CD14-positive monocyte (primary cell): Measurements from ENCODE around the gene JARID2. TPM values are rescaled to one million over a fixed set of nuclear protein-coding genes. Genes with fewer than 3 reads are reported as not detected.

Experiments
- DNase-seq, 3 donors: peaks; one replicate each; pipeline ENCODE4 v3.0.0-alpha.2; 2011 to 2022
- H2AFZ ChIP-seq: 2 replicates; pipeline ENCODE4 v1.6.0; 2012; ENCODE audit warnings: mild to moderate bottlenecking, low read depth, low read length, inconsistent platforms; ENCODE audit not compliant: insufficient read depth, poor library complexity, severe bottlenecking
- H3K27ac ChIP-seq, 2 donors: 1 replicate in 1 of 2; 2 replicates in 1 of 2; pipeline ENCODE4 v1.5.1; 2012 to 2013; ENCODE audit warnings: low read length in 2 of 2, control low read depth in 1 of 2, inconsistent platforms in 1 of 2, low read depth in 1 of 2, mild to moderate bottlenecking in 1 of 2
- H3K27me3 ChIP-seq, 2 donors: one replicate each; pipeline versions ENCODE4 v1.6.0 to v1.6.1; 2011 to 2013; ENCODE audit warnings: low read length in 2 of 2; ENCODE audit not compliant: control insufficient read depth in 2 of 2, insufficient read depth in 2 of 2
- H3K36me3 ChIP-seq, 2 donors: replicated peaks in 1 of 2; 1 replicate in 1 of 2; 2 replicates in 1 of 2; pipeline versions ENCODE4 v1.5.1 to v1.6.1; 2012 to 2013; ENCODE audit warnings: low read length in 2 of 2, control low read depth in 1 of 2, inconsistent platforms in 1 of 2, mild to moderate bottlenecking in 1 of 2; ENCODE audit not compliant: insufficient read depth in 2 of 2, control insufficient read depth in 1 of 2
- H3K4me1 ChIP-seq, 2 donors: 1 replicate in 1 of 2; 2 replicates in 1 of 2; pipeline versions ENCODE4 v1.5.1 to v1.6.1; 2012 to 2013; ENCODE audit warnings: low read length in 2 of 2, control low read depth in 1 of 2, inconsistent platforms in 1 of 2, mild to moderate bottlenecking in 1 of 2, moderate library complexity in 1 of 2; ENCODE audit not compliant: insufficient read depth in 2 of 2, control insufficient read depth in 1 of 2
- H3K4me2 ChIP-seq: replicated peaks from 2 replicates; pipeline ENCODE3; 2012; ENCODE audit warnings: low read length, moderate library complexity, mild to moderate bottlenecking; ENCODE audit not compliant: poor library complexity, severe bottlenecking; ENCODE audit errors: extremely low read depth
- H3K4me3 ChIP-seq, 3 experiments: fragments of 200-600 bp in 1 of 3; sonication (generic) in 1 of 3; replicated peaks in 1 of 3; 1 replicate in 2 of 3; 2 replicates in 1 of 3; pipeline ENCODE4 v1.5.1; 2011 to 2013; ENCODE audit warnings: low read length in 3 of 3, mild to moderate bottlenecking in 3 of 3, control low read depth in 2 of 3, low read depth in 2 of 3, inconsistent platforms in 1 of 3, moderate library complexity in 1 of 3
- H3K79me2 ChIP-seq: 2 replicates; pipeline ENCODE4 v1.6.0; 2012; ENCODE audit warnings: mild to moderate bottlenecking, control low read depth, inconsistent platforms, low read length, moderate library complexity; ENCODE audit not compliant: insufficient read depth
- H3K9ac ChIP-seq: 2 replicates; pipeline ENCODE4 v1.6.0; 2017; ENCODE audit warnings: low read length, mild to moderate bottlenecking; ENCODE audit not compliant: insufficient read depth, poor library complexity, severe bottlenecking
- H3K9me3 ChIP-seq, 2 donors: replicated peaks in 1 of 2; 1 replicate in 1 of 2; 2 replicates in 1 of 2; pipeline versions ENCODE4 v1.5.1 to v1.6.1; 2012 to 2013; ENCODE audit warnings: low read length in 2 of 2, control low read depth in 1 of 2; ENCODE audit not compliant: control insufficient read depth in 1 of 2, insufficient read depth in 1 of 2
- H4K20me1 ChIP-seq: 2 replicates; pipeline ENCODE4 v1.6.0; 2012; ENCODE audit warnings: mild to moderate bottlenecking, low read length, control low read depth, moderate library complexity; ENCODE audit not compliant: insufficient read depth
- H3K27ac Mint-ChIP-seq, 7 donors: one replicate each; pipeline ENCODE4 v1.8.0; 2020; ENCODE audit warnings: mild to moderate bottlenecking in 7 of 7, mixed read lengths in 7 of 7, moderate library complexity in 6 of 7, inconsistent platforms in 2 of 7
- H3K27me3 Mint-ChIP-seq, 3 donors: one replicate each; pipeline ENCODE4 v1.8.0; 2021 to 2022; ENCODE audit warnings: low read depth in 3 of 3, mild to moderate bottlenecking in 3 of 3, mixed read lengths in 3 of 3, moderate library complexity in 3 of 3, inconsistent platforms in 1 of 3
- H3K36me3 Mint-ChIP-seq, 2 donors: one replicate each; pipeline ENCODE4 v1.8.0; 2020; ENCODE audit warnings: mixed read lengths in 2 of 2, inconsistent platforms in 1 of 2, mild to moderate bottlenecking in 1 of 2
- H3K4me1 Mint-ChIP-seq: one replicate; pipeline ENCODE4 v1.8.0; 2020; ENCODE audit warnings: mild to moderate bottlenecking, mixed read lengths
- H3K4me3 Mint-ChIP-seq, 2 donors: one replicate each; pipeline ENCODE4 v1.8.0; 2020; ENCODE audit warnings: mild to moderate bottlenecking in 2 of 2, mixed read lengths in 2 of 2, moderate library complexity in 1 of 2
- H3K9me3 Mint-ChIP-seq, 7 donors: one replicate each; pipeline ENCODE4 v1.8.0; 2020 to 2022; ENCODE audit warnings: mixed read lengths in 7 of 7, mild to moderate bottlenecking in 6 of 7, moderate library complexity in 6 of 7, inconsistent platforms in 2 of 7
- WGBS: methylation state at CpG from one replicate; pipeline ENCODE4 v1.1.5; 2013; ENCODE audit warnings: missing lambda C conversion rate; ENCODE audit not compliant: insufficient coverage; 5-methylcytosine and 5-hydroxymethylcytosine counted together
- intact Hi-C, 2 donors: fragments of 100-400 bp; cut with micrococcal nuclease; formaldehyde crosslinking; loops; one replicate each; pipeline versions ENCODE4 v1.15.0 to v1.15.1; 2023
- polyA plus RNA-seq, 3 donors: library from polyadenylated mRNA; depleted of rRNA in 1 of 3; unstranded in 2 of 3; stranded (reverse) in 1 of 3; fragments of 300-500 nt in 2 of 3; fragments of >200 nt in 1 of 3; fragmentation: Illumina TruSeq in 2 of 3; gene quantifications; 1 replicate in 2 of 3; 2 replicates in 1 of 3; pipeline ENCODE4 v1.2.3, GENCODE V29; 2012 to 2021
- TF ChIP-seq, protein P1 (sequence below): fragments of 200-600 bp; IDR thresholded peaks from one replicate; pipeline ENCODE4 v1.8.0; 2022; ENCODE audit warnings: antibody characterized with exemption, mild to moderate bottlenecking

The JARID2 gene
- polyA plus RNA-seq, 3 donors, result 6.8 to 17.5 (median 12.5) TPM

DNA sequence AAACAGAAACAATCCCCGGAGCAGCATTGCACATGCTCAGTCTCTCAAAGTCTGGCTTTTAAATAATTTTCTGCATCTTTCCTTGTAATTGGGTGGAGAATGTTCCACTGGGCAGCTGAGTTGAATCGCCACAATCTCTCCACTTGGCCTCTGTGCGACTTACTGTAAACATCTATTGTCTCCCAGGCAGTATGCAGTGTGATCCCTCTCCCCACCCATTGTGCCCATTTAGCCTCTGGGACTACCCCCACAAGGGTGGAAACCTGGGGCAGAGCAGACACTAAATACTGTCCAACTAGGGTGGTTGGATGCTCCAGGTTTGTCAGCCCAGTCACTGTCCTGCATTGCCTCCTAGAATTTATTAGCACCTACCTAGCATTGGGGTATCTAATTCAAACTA is 96.2 kb downstream of the JARID2 start:
- Mint-ChIP-seq H3K27me3 (no peaks in the 10 kb centered on the region), H3K27ac (peak overlapping the region in 6 of 7 donors; percentile 14 to 82 (median 32)), H3K4me1 (peaks cover 90% of the 10 kb centered on the region), H3K4me3 (no peak overlapping the region), H3K36me3 (peaks cover 7 to 10% of the 10 kb centered on the region in 2 donors), H3K9me3 (no peaks in the 10 kb centered on the region)
- TF ChIP-seq, protein P1, sequence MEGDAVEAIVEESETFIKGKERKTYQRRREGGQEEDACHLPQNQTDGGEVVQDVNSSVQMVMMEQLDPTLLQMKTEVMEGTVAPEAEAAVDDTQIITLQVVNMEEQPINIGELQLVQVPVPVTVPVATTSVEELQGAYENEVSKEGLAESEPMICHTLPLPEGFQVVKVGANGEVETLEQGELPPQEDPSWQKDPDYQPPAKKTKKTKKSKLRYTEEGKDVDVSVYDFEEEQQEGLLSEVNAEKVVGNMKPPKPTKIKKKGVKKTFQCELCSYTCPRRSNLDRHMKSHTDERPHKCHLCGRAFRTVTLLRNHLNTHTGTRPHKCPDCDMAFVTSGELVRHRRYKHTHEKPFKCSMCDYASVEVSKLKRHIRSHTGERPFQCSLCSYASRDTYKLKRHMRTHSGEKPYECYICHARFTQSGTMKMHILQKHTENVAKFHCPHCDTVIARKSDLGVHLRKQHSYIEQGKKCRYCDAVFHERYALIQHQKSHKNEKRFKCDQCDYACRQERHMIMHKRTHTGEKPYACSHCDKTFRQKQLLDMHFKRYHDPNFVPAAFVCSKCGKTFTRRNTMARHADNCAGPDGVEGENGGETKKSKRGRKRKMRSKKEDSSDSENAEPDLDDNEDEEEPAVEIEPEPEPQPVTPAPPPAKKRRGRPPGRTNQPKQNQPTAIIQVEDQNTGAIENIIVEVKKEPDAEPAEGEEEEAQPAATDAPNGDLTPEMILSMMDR, result no peak
- no peak overlapping the region for H3K4me3 ChIP-seq
- no peak overlapping the region for H3K9ac ChIP-seq
- H3K79me2 ChIP-seq, result peaks cover 100% of the 10 kb centered on the region
- no peak overlapping the region for H2AFZ ChIP-seq
- peak overlapping the region in 1 of 2 donors; percentile 68 for H3K27ac ChIP-seq
- no peaks in the 10 kb centered on the region for H3K9me3 ChIP-seq
- no peaks in the 10 kb centered on the region for H3K36me3 ChIP-seq
- no peak for DNase-seq
- H3K4me1 ChIP-seq, result peaks cover 73 to 83% of the 10 kb centered on the region in 2 donors
- no CpG with 5 or more reads among the region's 3 CpGs for WGBS
- no peaks in the 10 kb centered on the region for H3K27me3 ChIP-seq
- intact Hi-C loops, result no loop called here
- no peak overlapping the region for H3K4me2 ChIP-seq
- peaks cover 100% of the 10 kb centered on the region for H4K20me1 ChIP-seq

DNA sequence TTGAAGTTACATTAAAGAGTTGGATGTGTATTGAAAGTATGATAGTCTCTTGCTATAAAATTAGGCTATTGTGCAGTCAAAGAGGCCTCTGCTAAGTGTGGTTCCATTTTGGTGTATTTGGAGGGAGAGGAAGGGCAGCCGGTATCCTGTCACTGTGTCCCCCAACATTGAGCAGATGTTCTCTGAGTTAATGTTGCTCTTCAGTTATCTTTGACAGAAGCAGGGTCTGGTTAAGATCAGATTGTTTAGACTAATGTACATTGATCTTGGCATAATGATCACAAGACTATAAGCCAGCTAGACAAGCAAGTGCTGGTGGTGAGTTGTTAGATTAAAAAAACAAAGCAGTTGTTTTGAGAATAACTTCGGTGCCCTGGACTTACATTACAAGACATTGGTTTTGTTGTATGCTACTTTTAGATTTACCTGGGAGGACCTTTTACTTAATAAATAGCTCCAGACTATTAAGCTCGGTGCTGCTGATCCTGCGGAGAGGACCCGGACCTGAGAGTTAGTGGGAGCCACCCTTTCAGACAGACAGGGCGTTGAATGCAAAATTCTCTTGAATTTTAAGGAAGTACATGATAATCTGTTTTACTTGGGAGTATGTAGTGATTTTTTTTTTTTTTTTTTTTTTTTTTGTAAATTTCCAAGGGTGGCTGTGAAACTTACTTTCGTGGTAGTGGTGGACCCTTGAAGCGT is 97.8 kb downstream of the JARID2 start:
- peak overlapping the region; percentile 24 to 69 for H3K4me3 Mint-ChIP-seq
- peak overlapping the region; percentile 54 to 86 (median 75) for H3K27ac Mint-ChIP-seq
- H4K20me1 ChIP-seq, result peaks cover 100% of the 10 kb centered on the region

More for the DNA sequence above, 97.8 kb downstream of the JARID2 start:
- Mint-ChIP-seq H3K27me3 (no peaks in the 10 kb centered on the region), H3K9me3 (no peaks in the 10 kb centered on the region), H3K4me1 (peaks cover 81% of the 10 kb centered on the region), H3K36me3 (peaks cover 7 to 12% of the 10 kb centered on the region in 2 donors)
- Histone ChIP-seq H3K27ac (peak overlapping the region in 1 of 2 donors; percentile 51), H3K9ac (no peak overlapping the region), H3K4me2 (peak overlapping the region; percentile 34), H2AFZ (no peak overlapping the region), H3K36me3 (no peaks in the 10 kb centered on the region), H3K4me3 (peak overlapping the region in 1 of 3 experiments; percentile 24), H3K27me3 (no peaks in the 10 kb centered on the region), H3K4me1 (peaks cover 58 to 68% of the 10 kb centered on the region in 2 donors), H3K9me3 (no peaks in the 10 kb centered on the region), H3K79me2 (peaks cover 100% of the 10 kb centered on the region)
- DNase-seq, result no peak
- TF ChIP-seq, protein P1, result no peak
- 39% methylated on average over 5 of the region's 8 CpGs for WGBS
- intact Hi-C loops, result no loop called here
